NCI-H524 treated with DMSO at 0.1 percent for 48 hours (cell line): ENCODE data around the gene KRTAP9-7.

Source experiments
- DNase-seq: peaks from one replicate; lab custom pipeline; 2025; lab: John Stamatoyannopoulos, UW

The KRTAP9-7 gene

DNA sequence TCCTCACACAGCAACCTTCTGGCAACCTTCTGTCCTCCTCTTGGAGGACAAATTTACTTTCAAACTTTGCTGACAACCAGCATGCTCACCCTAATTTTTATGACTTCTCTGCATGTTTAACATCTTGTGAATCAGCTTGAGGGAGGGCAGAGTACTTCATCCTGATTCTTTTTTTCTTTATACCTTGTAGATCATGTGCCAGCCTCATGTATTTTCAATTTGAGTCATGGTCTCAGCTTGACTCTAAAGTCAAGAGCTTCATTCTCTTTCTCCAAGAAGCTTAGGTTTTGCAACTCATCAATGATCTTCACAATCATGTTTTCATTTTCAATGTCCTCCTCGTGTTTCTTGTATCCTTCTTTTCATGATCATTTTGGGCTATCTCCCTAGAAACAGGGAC, 3.6 kb upstream of the KRTAP9-7 start:
- DNase-seq, result no peak

- no peak for DNase-seq
Observed at GRCh38 chr17:41278176-41278955, 2.9 kb downstream of the KRTAP9-7 start.

DNA sequence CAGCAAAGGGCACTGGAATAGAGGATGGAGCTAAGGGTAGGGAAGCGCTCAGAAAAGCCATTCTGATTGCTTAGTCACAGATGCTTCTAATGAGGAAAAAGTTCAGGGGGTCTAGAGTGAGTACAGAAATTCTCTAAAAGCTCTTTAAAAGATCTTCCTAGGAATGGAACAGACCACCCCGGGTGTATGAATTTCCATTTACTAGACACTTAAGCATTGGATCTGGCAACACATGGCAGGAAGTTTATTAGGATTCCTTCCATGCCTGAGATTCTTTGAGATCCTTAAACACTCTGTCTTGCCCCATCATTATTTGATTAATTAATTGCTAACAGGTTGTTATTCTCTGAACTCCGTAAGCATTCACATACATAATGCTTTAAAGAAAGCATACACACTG, 8.5 kb downstream of the KRTAP9-7 start:
- no peak for DNase-seq

- no peak for DNase-seq
Observed at GRCh38 chr17:41284546-41284945, 9.0 kb downstream of the KRTAP9-7 start.

GRCh38 chr17:41287050-41287449, 11.6 kb downstream of the KRTAP9-7 start:
- DNase-seq, result no peak

GRCh38 chr17:41294016-41294415, 18.5 kb downstream of the KRTAP9-7 start:
- DNase-seq, result no peak

DNA sequence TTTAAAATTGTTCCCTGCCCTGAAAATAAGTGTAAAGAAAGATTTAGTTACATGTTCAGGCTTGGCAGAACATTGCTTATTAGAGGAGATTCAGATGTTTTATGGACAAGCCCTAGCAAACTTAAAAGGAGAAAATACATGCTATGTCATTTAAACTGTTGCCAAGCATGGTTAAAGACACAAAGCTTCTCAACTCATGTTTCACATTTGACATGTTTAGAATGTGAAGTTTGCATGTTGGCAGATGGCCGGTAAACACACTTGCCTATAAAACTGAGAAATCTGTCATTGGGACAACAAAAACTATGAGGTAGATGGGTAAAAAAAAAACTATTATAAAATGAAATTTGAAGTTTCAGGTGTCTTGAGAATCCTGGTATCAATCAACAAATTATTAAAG, 21.3 kb downstream of the KRTAP9-7 start:
- DNase-seq, result no peak

- no peak for DNase-seq
Observed at GRCh38 chr17:41298458-41299135, 23.1 kb downstream of the KRTAP9-7 start.

- DNase-seq, result no peak
Observed at GRCh38 chr17:41301204-41301790, 25.8 kb downstream of the KRTAP9-7 start.

DNA sequence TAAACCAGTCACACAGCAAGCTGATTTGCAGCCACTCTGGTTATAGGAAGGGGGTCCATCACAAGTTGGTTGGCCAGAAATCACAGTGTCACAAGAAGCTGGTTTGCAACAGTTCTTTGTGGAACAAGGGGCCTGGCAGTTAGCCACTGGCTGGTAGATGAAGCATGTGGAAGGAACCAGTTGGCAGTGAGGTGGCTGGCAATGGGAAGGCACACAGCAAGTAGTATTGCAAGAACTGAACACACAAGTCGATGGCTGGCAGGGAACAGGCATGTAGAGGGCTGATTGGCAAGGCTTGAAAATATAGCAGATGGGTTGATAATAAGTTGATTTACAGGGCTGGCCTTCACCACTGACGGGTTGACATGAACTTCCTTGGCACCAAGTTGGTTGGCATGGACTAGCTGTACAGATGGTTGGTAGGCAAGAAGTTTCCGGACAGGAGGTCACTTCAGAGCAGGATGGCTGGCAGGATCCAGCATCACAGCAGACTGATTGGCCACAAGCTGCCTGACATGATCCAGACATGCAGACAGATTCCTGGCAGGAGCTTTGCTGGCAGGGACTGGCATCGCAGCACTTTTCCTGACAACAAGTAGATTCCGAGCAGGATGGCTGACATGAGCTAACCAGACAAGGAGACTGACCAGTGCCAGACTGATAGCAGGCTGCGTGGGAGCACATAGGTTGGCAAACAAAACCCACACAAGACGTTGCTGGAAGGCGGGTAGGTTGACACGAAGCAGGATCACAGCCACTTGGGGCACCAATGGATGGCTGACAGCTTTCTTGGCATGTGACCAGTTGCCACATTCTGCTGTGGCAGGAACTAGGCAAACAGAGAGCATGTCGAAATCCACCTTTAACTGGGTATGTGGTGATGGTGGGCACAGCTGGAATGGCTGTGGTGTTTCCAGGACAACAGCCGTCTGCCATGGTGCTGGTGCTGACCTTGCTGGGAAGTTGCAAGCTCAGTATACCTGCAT, 26.7 kb downstream of the KRTAP9-7 start, which contains the start of gene KRTAP29-1:
TSS of gene KRTAP29-1 (minus strand) at position 936 of the 986 bp plus-strand sequence. CDS start at position 936, 0 bp downstream.
- no peak for DNase-seq

DNA sequence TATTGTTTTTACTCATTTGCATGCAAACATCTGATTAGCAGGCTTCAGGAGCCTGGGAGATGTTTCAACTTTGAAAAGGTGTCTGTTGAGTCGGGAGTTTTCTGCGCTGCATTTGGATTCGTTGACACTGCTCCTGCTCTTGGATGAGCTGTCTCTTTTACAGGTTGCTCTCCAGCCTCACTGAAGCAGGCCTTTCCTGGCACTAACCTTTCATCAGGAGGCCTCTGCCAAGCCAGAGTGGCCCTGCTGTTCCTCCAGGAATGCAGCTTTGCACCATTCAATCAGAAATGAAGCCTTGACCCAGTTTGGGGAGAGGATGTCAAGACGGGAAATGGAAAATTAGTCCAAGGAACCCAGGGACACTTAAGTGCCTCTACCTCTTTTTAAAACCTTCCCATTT, 27.5 kb downstream of the KRTAP9-7 start:
- DNase-seq, result no peak

DNA sequence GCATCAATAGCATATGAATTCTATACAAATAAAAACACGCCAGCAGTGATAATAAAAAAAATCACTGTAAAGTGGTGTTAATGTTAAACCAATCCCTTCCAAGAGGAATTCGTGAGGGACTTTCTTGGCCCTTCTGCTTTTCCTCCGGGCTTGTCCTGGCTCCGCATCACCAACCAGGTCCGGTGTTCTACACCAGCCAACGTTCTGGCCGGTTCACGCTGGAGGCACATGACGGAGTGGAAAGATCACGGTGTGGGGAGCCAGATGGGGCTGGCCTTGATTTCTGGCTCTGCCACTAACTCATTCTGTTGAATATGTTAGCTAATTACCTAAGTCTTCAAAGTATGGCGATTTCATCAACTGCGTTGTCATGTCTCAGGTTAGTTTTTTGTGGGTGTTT, 28.6 kb downstream of the KRTAP9-7 start:
- DNase-seq, result no peak

GRCh38 chr17:41307647-41308046, 32.1 kb downstream of the KRTAP9-7 start:
- DNase-seq, result no peak

- DNase-seq, result no peak
Observed at GRCh38 chr17:41308251-41308917, 32.9 kb downstream of the KRTAP9-7 start.

GRCh38 chr17:41308918-41309359, 33.4 kb downstream of the KRTAP9-7 start, which contains the start of gene KRTAP16-1:
Gene KRTAP16-1, minus strand, starts transcription at chr17:41309309. Its CDS starts 56 bp downstream, at chr17:41309253.
- DNase-seq, result no peak

DNA sequence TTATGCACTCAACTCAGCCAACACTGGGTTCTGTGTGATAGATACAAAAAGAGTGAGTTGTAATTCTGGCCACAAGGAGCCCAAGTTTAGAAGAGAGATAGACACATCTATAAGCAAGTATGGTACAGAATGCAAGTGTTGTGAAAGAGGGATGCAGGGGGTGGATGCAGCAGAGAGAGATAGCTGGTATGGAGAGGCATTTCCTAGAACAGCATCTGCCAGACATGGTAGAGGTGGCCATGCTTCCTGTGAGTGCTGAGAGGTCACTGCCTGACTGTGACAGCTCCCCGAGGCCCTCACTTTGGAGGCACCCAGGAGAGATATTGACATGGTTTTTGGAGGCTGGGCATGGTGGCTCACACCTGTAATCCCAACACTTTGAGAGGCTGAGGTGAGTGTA, 35.6 kb downstream of the KRTAP9-7 start:
- no peak for DNase-seq

DNA sequence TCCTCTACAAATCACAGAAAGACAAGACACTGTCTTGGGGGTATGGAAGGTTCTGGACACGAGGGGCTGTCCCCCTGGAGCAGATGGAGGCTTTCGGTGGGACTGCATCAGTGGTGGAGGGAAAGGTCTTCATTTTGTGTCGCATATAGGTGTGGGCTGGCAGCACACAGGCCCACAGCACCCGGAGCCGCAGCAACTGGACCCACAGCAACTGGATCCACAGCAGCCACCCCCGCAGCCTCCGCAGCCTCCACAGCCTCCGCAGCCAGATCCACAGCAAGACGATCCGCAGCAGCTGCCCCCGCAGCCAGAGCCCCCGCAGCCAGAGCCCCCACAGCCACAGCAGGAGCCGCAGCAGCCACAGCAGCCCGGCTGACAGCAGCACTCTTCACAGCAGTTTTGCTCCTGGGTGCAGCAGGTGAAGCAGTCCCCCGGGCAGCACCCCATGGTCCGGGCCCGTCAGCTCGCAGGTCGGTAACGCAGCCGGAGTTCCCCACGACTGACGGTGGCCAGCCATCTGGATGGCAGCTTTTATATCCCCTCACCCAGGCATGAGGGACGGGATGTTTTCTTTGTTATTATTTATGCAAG, 39.8 kb downstream of the KRTAP9-7 start, which contains the start of gene KRTAP17-1:
TSS of gene KRTAP17-1 (minus strand) at position 507 of the 591 bp plus-strand sequence. CDS start at position 447, 60 bp downstream.
- DNase-seq, result no peak

DNA sequence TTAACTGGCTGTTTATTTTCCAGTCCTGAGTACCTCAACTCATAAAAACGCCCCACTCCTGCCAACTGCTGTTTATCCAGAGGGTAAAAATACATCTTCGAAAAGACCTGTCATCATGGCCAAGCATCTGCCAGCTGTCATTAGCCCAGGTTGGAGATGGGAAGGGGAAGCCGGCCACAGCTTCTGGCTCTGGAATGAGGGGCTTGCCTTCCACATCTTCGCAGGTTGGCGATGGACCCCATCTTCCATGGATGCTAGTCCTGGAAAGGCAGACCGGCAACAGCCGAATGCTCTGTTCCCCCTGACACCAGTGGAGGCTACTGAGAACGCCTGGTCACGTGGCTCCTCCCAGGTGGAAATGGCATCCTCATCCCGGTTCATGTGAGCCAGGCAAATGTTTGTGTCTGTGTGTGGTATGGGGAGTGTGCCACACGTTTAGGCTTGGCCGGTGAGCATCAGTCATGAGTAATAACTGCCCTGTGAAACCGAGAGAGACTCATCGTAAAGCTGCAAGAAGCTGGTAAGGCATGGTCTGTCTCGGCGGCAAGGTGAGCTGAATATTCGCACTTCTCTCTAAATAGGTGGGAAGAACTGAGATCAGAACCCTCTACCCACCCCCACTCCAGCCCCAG, 40.4 kb downstream of the KRTAP9-7 start:
- DNase-seq, result no peak

- no peak for DNase-seq
Observed at GRCh38 chr17:41318231-41318630, 42.7 kb downstream of the KRTAP9-7 start.
